Right lobe of liver (tissue), 6 donors: Measurements from ENCODE around the gene AADACL4. TPM values are rescaled to one million over a fixed set of nuclear protein-coding genes. Genes with fewer than 3 reads are reported as not detected.

Source experiments
- ATAC-seq, 4 donors: fragments of 200-7000 bp; cut with Tn5 transposase; one replicate each; pipeline ENCODE4 v1.9.1; 2020; ENCODE audit warnings: mild to moderate bottlenecking in 4 of 4, moderate library complexity in 4 of 4
- DNase-seq, 3 donors: peaks; one replicate each; pipeline ENCODE4 v3.0.0-alpha.2; 2020
- H3K27ac ChIP-seq, 3 donors: fragments of 200-600 bp; one replicate each; pipeline ENCODE4 v1.8.0; 2022
- H3K27me3 ChIP-seq, 2 donors: fragments of 200-600 bp; one replicate each; pipeline ENCODE4 v1.8.0; 2022
- H3K36me3 ChIP-seq, 4 donors: fragments of 200-600 bp; sonication (generic) in 1 of 4; one replicate each; pipeline versions ENCODE4 v1.5.1 to v1.8.0; 2017 to 2022; ENCODE audit warnings: control low read depth in 1 of 4
- H3K4me1 ChIP-seq, 4 donors: fragments of 200-600 bp; sonication (generic) in 1 of 4; one replicate each; pipeline versions ENCODE4 v1.5.1 to v1.8.0; 2017 to 2022; ENCODE audit warnings: control low read depth in 1 of 4
- H3K4me3 ChIP-seq, 3 donors: fragments of 200-600 bp; one replicate each; pipeline ENCODE4 v1.8.0; 2022
- H3K9me3 ChIP-seq, 4 donors: fragments of 200-600 bp; sonication (generic) in 1 of 4; one replicate each; pipeline versions ENCODE4 v1.5.1 to v1.8.0; 2017 to 2022; ENCODE audit warnings: control low read depth in 1 of 4
- POLR2A ChIP-seq: fragments of 450-650 bp; IDR thresholded peaks from one replicate; pipeline ENCODE4 v1.6.1; 2017; ENCODE audit warnings: antibody characterized with exemption, mild to moderate bottlenecking
- WGBS: methylation state at CpG from one replicate; pipeline ENCODE4 v1.1.6; 2018; ENCODE audit warnings: low coverage, low lambda C conversion rate; ENCODE audit not compliant: insufficient coverage; ENCODE audit errors: missing lambda C conversion rate; 5-methylcytosine and 5-hydroxymethylcytosine counted together
- intact Hi-C, 2 donors: fragments of 100-400 bp; cut with DNase I; formaldehyde crosslinking; loops; one replicate each; pipeline versions ENCODE4 v1.11.2 to v1.14.1; 2022
- total RNA-seq, 6 experiments: library from RNA; depleted of rRNA in 2 of 6; stranded (reverse); fragments of >200 nt in 2 of 6; fragmentation: NEBNext Ultra II Directional in 3 of 6; extraction: Animal tissue kit (Norgen Biotek cat#: 25700) in 3 of 6; gene quantifications; one replicate each; pipeline versions ENCODE4 v1.1.0 to v1.2.4, GENCODE V29; 2016 to 2023
- TF ChIP-seq, protein P1 (sequence below), 4 donors: fragments of 200-600 bp in 3 of 4; fragments of 450-650 bp in 1 of 4; IDR thresholded peaks; one replicate each; pipeline versions ENCODE4 v1.5.1 to v1.8.0; 2016 to 2022; ENCODE audit warnings: antibody characterized with exemption in 4 of 4, mild to moderate bottlenecking in 2 of 4
- donor health status: DM: no; HTN: yes; CAD: no.
- donor health status: DM: no; HTN: no; CAD: no.
- donor health status: DM: no; HTN: no; CAD: no.
- donor health status: DM: no; HTN: yes; CAD: no.
- donor health status: DM: no; HTN: yes; CAD: no.

Gene AADACL4
- total RNA-seq, 6 experiments from 2014 or later, result not detected

GRCh38 chr1:12618965-12619791, 24.7 kb upstream of the AADACL4 start:
- WGBS, result 4% methylated on average over 6 of the region's 30 CpGs
- DNase-seq, result peak; percentile 82 to 86 (median 82)
- Histone ChIP-seq H3K4me1 (peaks cover 0 to 29% (median 11%) of the 10 kb centered on the region in 4 donors), H3K27me3 (no peaks in the 10 kb centered on the region), H3K36me3 (no peaks in the 10 kb centered on the region), H3K4me3 (peak overlapping the region; percentile 70 to 92 (median 78)), H3K9me3 (no peaks in the 10 kb centered on the region), H3K27ac (peak overlapping the region; percentile 96 to 100 (median 99))
- peak; percentile 22 to 50 (median 50) for ATAC-seq
- peak; percentile 59 for TF ChIP-seq POLR2A
- TF ChIP-seq, protein P1, sequence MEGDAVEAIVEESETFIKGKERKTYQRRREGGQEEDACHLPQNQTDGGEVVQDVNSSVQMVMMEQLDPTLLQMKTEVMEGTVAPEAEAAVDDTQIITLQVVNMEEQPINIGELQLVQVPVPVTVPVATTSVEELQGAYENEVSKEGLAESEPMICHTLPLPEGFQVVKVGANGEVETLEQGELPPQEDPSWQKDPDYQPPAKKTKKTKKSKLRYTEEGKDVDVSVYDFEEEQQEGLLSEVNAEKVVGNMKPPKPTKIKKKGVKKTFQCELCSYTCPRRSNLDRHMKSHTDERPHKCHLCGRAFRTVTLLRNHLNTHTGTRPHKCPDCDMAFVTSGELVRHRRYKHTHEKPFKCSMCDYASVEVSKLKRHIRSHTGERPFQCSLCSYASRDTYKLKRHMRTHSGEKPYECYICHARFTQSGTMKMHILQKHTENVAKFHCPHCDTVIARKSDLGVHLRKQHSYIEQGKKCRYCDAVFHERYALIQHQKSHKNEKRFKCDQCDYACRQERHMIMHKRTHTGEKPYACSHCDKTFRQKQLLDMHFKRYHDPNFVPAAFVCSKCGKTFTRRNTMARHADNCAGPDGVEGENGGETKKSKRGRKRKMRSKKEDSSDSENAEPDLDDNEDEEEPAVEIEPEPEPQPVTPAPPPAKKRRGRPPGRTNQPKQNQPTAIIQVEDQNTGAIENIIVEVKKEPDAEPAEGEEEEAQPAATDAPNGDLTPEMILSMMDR (IDR thresholded peaks at IDR 0.05), result no peak
- intact Hi-C loops, result loop anchor here (2.0 to 5.0 kb wide), 2 partner anchors 90 to 142 kb away; no protein-coding TSS in a partner anchor

- peak; percentile 84 to 86 (median 85) for DNase-seq
- H3K9me3 ChIP-seq, result no peaks in the 10 kb centered on the region
- H3K27ac ChIP-seq, result peak overlapping the region; percentile 96 to 100 (median 99)
- peak overlapping the region; percentile 70 to 92 (median 78) for H3K4me3 ChIP-seq
- 5% methylated on average over 16 of the region's 23 CpGs for WGBS
- peak; percentile 53 to 65 (median 54) for ATAC-seq
- H3K4me1 ChIP-seq, result peaks cover 0 to 29% (median 11%) of the 10 kb centered on the region in 4 donors
- H3K27me3 ChIP-seq, result no peaks in the 10 kb centered on the region
- intact Hi-C loops, result loop anchor here (2.0 to 5.0 kb wide), 2 partner anchors 91 to 143 kb away; no protein-coding TSS in a partner anchor
- H3K36me3 ChIP-seq, result no peaks in the 10 kb centered on the region
- no peak for TF ChIP-seq POLR2A
- TF ChIP-seq, protein P1 (IDR thresholded peaks at IDR 0.05), result peak; percentile 93 to 98 (median 93)
Observed at GRCh38 chr1:12619792-12620487, 23.9 kb upstream of the AADACL4 start.

- no peak overlapping the region for H3K27ac ChIP-seq
- peaks cover 0 to 29% (median 11%) of the 10 kb centered on the region in 4 donors for H3K4me1 ChIP-seq
- TF ChIP-seq POLR2A, result no peak
- TF ChIP-seq, protein P1 (IDR thresholded peaks at IDR 0.05), result no peak
- no peaks in the 10 kb centered on the region for H3K27me3 ChIP-seq
- no peaks in the 10 kb centered on the region for H3K36me3 ChIP-seq
- no peak overlapping the region for H3K4me3 ChIP-seq
- no peak for ATAC-seq
- no peak for DNase-seq
- 33% methylated on average over 2 of the region's 4 CpGs for WGBS
- no peaks in the 10 kb centered on the region for H3K9me3 ChIP-seq
- intact Hi-C loops, result no loop called here
Observed at GRCh38 chr1:12620488-12620865, 23.4 kb upstream of the AADACL4 start.

GRCh38 chr1:12620931-12621330, 23.0 kb upstream of the AADACL4 start:
- no peaks in the 10 kb centered on the region for H3K27me3 ChIP-seq
- peaks cover 0 to 29% (median 11%) of the 10 kb centered on the region in 4 donors for H3K4me1 ChIP-seq
- H3K27ac ChIP-seq, result no peak overlapping the region
- no peak for DNase-seq
- TF ChIP-seq POLR2A, result no peak
- TF ChIP-seq, protein P1 (IDR thresholded peaks at IDR 0.05), result no peak
- intact Hi-C loops, result no loop called here
- H3K4me3 ChIP-seq, result no peak overlapping the region
- H3K36me3 ChIP-seq, result no peaks in the 10 kb centered on the region
- no peaks in the 10 kb centered on the region for H3K9me3 ChIP-seq
- WGBS, result 92% methylated on average over 7 of the region's 8 CpGs
- no peak for ATAC-seq
